ENCODE measurements around the gene NSFL1C.

The NSFL1C gene

DNA sequence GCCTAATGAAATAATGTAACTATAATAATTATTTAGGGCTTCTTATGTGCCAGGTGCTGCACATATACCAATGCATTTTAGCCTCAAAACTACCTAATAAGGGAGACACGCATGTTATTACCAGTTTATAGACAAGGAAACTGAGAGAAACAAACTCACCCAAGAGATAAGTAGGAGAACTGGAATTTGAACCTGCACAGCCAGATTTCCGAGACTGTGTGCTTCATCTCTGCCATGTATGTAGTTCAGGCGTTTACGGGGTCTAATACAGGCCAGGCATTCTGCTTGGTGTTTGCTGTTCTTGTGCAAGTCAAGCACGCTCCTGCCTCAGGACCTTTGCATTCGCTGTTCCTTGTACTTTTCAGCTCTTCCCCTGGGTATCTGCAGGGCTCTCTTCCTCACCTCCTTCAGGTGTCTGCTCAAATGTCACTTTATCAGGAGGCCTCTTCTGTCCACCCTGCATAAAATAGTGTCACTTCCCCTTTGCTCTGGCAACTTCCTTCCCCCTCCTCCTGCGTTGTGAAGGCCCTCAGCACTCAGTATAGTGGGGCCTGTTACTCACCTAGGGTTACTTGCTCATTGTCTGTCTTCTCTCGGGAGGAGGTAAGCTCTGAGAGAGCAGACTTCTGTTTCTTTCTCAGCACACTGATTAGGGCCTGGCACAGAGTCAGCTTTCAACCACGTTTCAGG lies 6.1 kb upstream of the NSFL1C start:
- H3K9ac ChIP-seq (ENCODE audit: low read depth, low read length): no peak overlapping the region
- H3K4me2 ChIP-seq (ENCODE audit: insufficient read depth, low read length): no peak overlapping the region
- no peaks in the 10 kb centered on the region for H3K9me3 ChIP-seq (ENCODE audit: insufficient read depth, low read length, severe bottlenecking)
- H3K27ac ChIP-seq (ENCODE audit: low read length): no peak overlapping the region
- no peaks in the 10 kb centered on the region for H3K36me3 ChIP-seq (ENCODE audit: insufficient read depth, low read length)
- TF ChIP-seq EZH2 (IDR thresholded peaks at IDR 0.05; ENCODE audit: borderline replicate concordance, low read depth, low read length, severe bottlenecking) (no peak), CTCF (IDR thresholded peaks at IDR 0.05; ENCODE audit: borderline replicate concordance, extremely low read depth, low read length, poor library complexity, severe bottlenecking) (no peak)
- DNase-seq: no peak
- H2AFZ ChIP-seq (ENCODE audit: low read depth, low read length): no peak overlapping the region
- H3K79me2 ChIP-seq (ENCODE audit: insufficient read depth, low read length): no peaks in the 10 kb centered on the region
- no peaks in the 10 kb centered on the region for H4K20me1 ChIP-seq (ENCODE audit: insufficient read depth, low read length)
- ATAC-seq (ENCODE audit: insufficient read depth, low read depth): no peak
- no peaks in the 10 kb centered on the region for H3K4me1 ChIP-seq (ENCODE audit: insufficient read depth, low read length)
- no peak overlapping the region for H3K4me3 ChIP-seq (ENCODE audit: low read depth in 1 of 2, low read length in 2 of 2)
- no peaks in the 10 kb centered on the region for H3K27me3 ChIP-seq (ENCODE audit: insufficient read depth, low read length, poor library complexity)

DNA sequence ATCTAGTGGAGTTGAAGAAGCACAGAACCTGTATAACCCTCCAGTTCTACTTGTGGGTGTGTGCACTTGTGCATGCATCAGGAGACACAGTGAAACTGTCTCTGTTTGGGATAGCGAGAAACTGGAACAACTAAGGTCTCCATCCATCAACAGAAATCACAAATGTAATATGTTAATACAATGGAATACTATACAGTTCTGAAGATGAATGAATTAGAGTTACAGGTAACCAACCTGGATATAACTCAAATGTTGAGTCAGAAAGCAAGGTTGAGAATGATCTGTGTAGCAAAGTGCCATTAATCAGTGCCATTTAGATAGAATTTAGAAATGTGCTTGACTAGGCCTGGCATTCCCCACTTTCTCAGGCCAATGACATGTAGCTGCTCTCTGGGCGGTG lies 4.6 kb upstream of the NSFL1C start:
- Histone ChIP-seq H3K4me3 (ENCODE audit: low read depth in 1 of 2, low read length in 2 of 2) (no peak overlapping the region), H3K36me3 (ENCODE audit: insufficient read depth, low read length) (no peaks in the 10 kb centered on the region; the same call in 1 of the 2 replicates), H3K27me3 (ENCODE audit: insufficient read depth, low read length, poor library complexity) (no peaks in the 10 kb centered on the region), H4K20me1 (ENCODE audit: insufficient read depth, low read length) (peaks cover 2% of the 10 kb centered on the region; the same call in 1 of the 2 replicates), H3K4me2 (ENCODE audit: insufficient read depth, low read length) (no peak overlapping the region), H3K9me3 (ENCODE audit: insufficient read depth, low read length, severe bottlenecking) (no peaks in the 10 kb centered on the region), H3K4me1 (ENCODE audit: insufficient read depth, low read length) (peaks cover 6% of the 10 kb centered on the region), H2AFZ (ENCODE audit: low read depth, low read length) (no peak overlapping the region), H3K9ac (ENCODE audit: low read depth, low read length) (no peak overlapping the region), H3K27ac (ENCODE audit: low read length) (no peak overlapping the region), H3K79me2 (ENCODE audit: insufficient read depth, low read length) (peaks cover 3% of the 10 kb centered on the region)
- no peak for TF ChIP-seq EZH2 (IDR thresholded peaks at IDR 0.05; ENCODE audit: borderline replicate concordance, low read depth, low read length, severe bottlenecking)
- no peak for TF ChIP-seq CTCF (IDR thresholded peaks at IDR 0.05; ENCODE audit: borderline replicate concordance, extremely low read depth, low read length, poor library complexity, severe bottlenecking)
- ATAC-seq (ENCODE audit: insufficient read depth, low read depth) (no peak), DNase-seq (no peak)

- no peak overlapping the region for H3K9ac ChIP-seq (ENCODE audit: low read depth, low read length)
- peaks cover 16% of the 10 kb centered on the region for H3K4me1 ChIP-seq (ENCODE audit: insufficient read depth, low read length)
- peak; percentile 39 for DNase-seq
- H3K9me3 ChIP-seq (ENCODE audit: insufficient read depth, low read length, severe bottlenecking): no peaks in the 10 kb centered on the region
- ATAC-seq (ENCODE audit: insufficient read depth, low read depth): no peak
- H3K4me3 ChIP-seq (ENCODE audit: low read depth in 1 of 2, low read length in 2 of 2): no peak overlapping the region
- H4K20me1 ChIP-seq (ENCODE audit: insufficient read depth, low read length): peaks cover 14% of the 10 kb centered on the region
- H3K36me3 ChIP-seq (ENCODE audit: insufficient read depth, low read length): peaks cover 6% of the 10 kb centered on the region
- H3K27ac ChIP-seq (ENCODE audit: low read length): no peak overlapping the region
- TF ChIP-seq CTCF (IDR thresholded peaks at IDR 0.05; ENCODE audit: borderline replicate concordance, extremely low read depth, low read length, poor library complexity, severe bottlenecking) (peak; percentile 73), EZH2 (IDR thresholded peaks at IDR 0.05; ENCODE audit: borderline replicate concordance, low read depth, low read length, severe bottlenecking) (no peak)
- no peak overlapping the region for H2AFZ ChIP-seq (ENCODE audit: low read depth, low read length)
- no peaks in the 10 kb centered on the region for H3K27me3 ChIP-seq (ENCODE audit: insufficient read depth, low read length, poor library complexity)
- peaks cover 15% of the 10 kb centered on the region for H3K79me2 ChIP-seq (ENCODE audit: insufficient read depth, low read length)
- H3K4me2 ChIP-seq (ENCODE audit: insufficient read depth, low read length): no peak overlapping the region
These were observed 3.4 kb upstream of the NSFL1C start for GRCh38 chr20:1469925-1470571.
